CD4-positive, alpha-beta T cell (primary cell): ENCODE results near the gene ATG16L1. TPM values are rescaled to one million over a fixed set of nuclear protein-coding genes. Genes with fewer than 3 reads are reported as not detected.

Source experiments
- ATAC-seq: fragments of 200-7000 bp; cut with Tn5 transposase; one replicate; pipeline ENCODE4 v1.10.0; 2022; ENCODE audit warnings: mild to moderate bottlenecking; ENCODE audit not compliant: poor library complexity
- CTCF ChIA-PET: fragments of 350-600 bp; sonication (Branson Sonifier 250); formaldehyde crosslinking; loops from one replicate; lab custom pipeline; 2021; ENCODE audit warnings: antibody characterized with exemption, inconsistent platforms; lab: Charles Lee
- POLR2A ChIA-PET: fragments of 350-600 bp; sonication (Branson Sonifier 250); formaldehyde crosslinking; loops from one replicate; lab custom pipeline; 2021; ENCODE audit warnings: antibody characterized with exemption, inconsistent platforms; lab: Charles Lee
- DNase-seq, 14 experiments: peaks; one replicate each; pipeline ENCODE4 v3.0.0-alpha.2; 2013 to 2020; ENCODE audit warnings: mixed read lengths in 2 of 14
- H3K27ac ChIP-seq, 2 donors: one replicate each; pipeline versions ENCODE4 v1.5.1 to v1.7.0; 2013; ENCODE audit warnings: low read length in 2 of 2, low read depth in 1 of 2, mild to moderate bottlenecking in 1 of 2
- H3K27me3 ChIP-seq, 2 experiments: 1 replicate in 1 of 2; 2 replicates in 1 of 2; pipeline versions ENCODE4 v1.6.1 to v1.7.0; 2013; ENCODE audit warnings: low read length in 2 of 2, control low read depth in 1 of 2, mild to moderate bottlenecking in 1 of 2, moderate library complexity in 1 of 2; ENCODE audit not compliant: insufficient read depth in 2 of 2, control insufficient read depth in 1 of 2
- H3K36me3 ChIP-seq: one replicate; pipeline ENCODE4 v1.6.1; 2013; ENCODE audit warnings: low read length, control low read depth; ENCODE audit not compliant: insufficient read depth
- H3K4me1 ChIP-seq: one replicate; pipeline ENCODE4 v1.6.1; 2013; ENCODE audit warnings: low read length, control low read depth; ENCODE audit not compliant: insufficient read depth
- H3K4me3 ChIP-seq: one replicate; pipeline ENCODE4 v1.5.1; 2013; ENCODE audit warnings: mild to moderate bottlenecking, low read length, moderate library complexity
- H3K9me3 ChIP-seq, 2 experiments: 1 replicate in 1 of 2; 2 replicates in 1 of 2; pipeline versions ENCODE4 v1.6.1 to v1.7.0; 2013; ENCODE audit warnings: low read length in 2 of 2, mild to moderate bottlenecking in 2 of 2, control low read depth in 1 of 2, moderate library complexity in 1 of 2; ENCODE audit not compliant: control insufficient read depth in 1 of 2, insufficient read depth in 1 of 2
- H3K27ac Mint-ChIP-seq: one replicate; pipeline ENCODE4 v1.8.0; 2020; ENCODE audit warnings: mixed read lengths
- H3K27me3 Mint-ChIP-seq: one replicate; pipeline ENCODE4 v1.8.0; 2021; ENCODE audit warnings: mixed read lengths
- H3K36me3 Mint-ChIP-seq: one replicate; pipeline ENCODE4 v1.8.0; 2021; ENCODE audit warnings: low read depth, mixed read lengths
- H3K4me1 Mint-ChIP-seq: one replicate; pipeline ENCODE4 v1.8.0; 2021; ENCODE audit warnings: low read depth, mixed read lengths
- H3K4me3 Mint-ChIP-seq: one replicate; pipeline ENCODE4 v1.8.0; 2020; ENCODE audit warnings: mild to moderate bottlenecking, mixed read lengths
- H3K9me3 Mint-ChIP-seq: one replicate; pipeline ENCODE4 v1.8.0; 2020; ENCODE audit warnings: mixed read lengths
- CTCF ChIP-seq: fragments of 200-600 bp; IDR thresholded peaks from one replicate; pipeline ENCODE4 v1.8.0; 2022; ENCODE audit warnings: antibody characterized with exemption, mild to moderate bottlenecking
- intact Hi-C, 2 experiments: fragments of 100-400 bp; cut with DNase I in 1 of 2; cut with micrococcal nuclease in 1 of 2; formaldehyde crosslinking; loops; one replicate each; pipeline versions ENCODE4 v1.15.1 to v1.9.0; 2023 to 2025; cut with DNase I, micrococcal nuclease
- total RNA-seq, 174 experiments: library from RNA in 2 of 174; stranded (reverse) in 2 of 174; gene quantifications; one replicate each; pipeline ENCODE4 v1.2.3 and lab custom pipeline; 2021 to 2026

Gene ATG16L1
- total RNA-seq, 2 experiments from 2014 or later, result 134 to 135 TPM

GRCh38 chr2:233336541-233336940 is 85.1 kb downstream of the ATG16L1 start:
- no peaks in the 10 kb centered on the region for H3K27me3 Mint-ChIP-seq
- CTCF ChIA-PET, result interaction anchor here (0.7 kb wide), 1 partner anchor 30 kb away, joined by 4 read pairs; no protein-coding TSS in a partner anchor
- ATAC-seq, result no peak
- no peak overlapping the region for H3K27ac Mint-ChIP-seq
- Histone ChIP-seq H3K9me3 (no peaks in the 10 kb centered on the region), H3K4me3 (no peak overlapping the region), H3K27ac (no peak overlapping the region), H3K27me3 (no peaks in the 10 kb centered on the region), H3K4me1 (peaks cover 42% of the 10 kb centered on the region), H3K36me3 (no peaks in the 10 kb centered on the region)
- TF ChIP-seq CTCF, result no peak
- no peak for DNase-seq
- H3K4me1 Mint-ChIP-seq, result peaks cover 42% of the 10 kb centered on the region
- peaks cover 2% of the 10 kb centered on the region for H3K9me3 Mint-ChIP-seq
- no peaks in the 10 kb centered on the region for H3K36me3 Mint-ChIP-seq
- H3K4me3 Mint-ChIP-seq, result no peak overlapping the region
- POLR2A ChIA-PET, result no interaction called here
- intact Hi-C loops, result no loop called here

GRCh38 chr2:233338046-233338445 is 86.6 kb downstream of the ATG16L1 start:
- Histone ChIP-seq H3K4me3 (no peak overlapping the region), H3K27ac (no peak overlapping the region), H3K4me1 (peaks cover 27% of the 10 kb centered on the region), H3K36me3 (no peaks in the 10 kb centered on the region), H3K9me3 (no peaks in the 10 kb centered on the region), H3K27me3 (no peaks in the 10 kb centered on the region)
- H3K36me3 Mint-ChIP-seq, result no peaks in the 10 kb centered on the region
- ATAC-seq (no peak), DNase-seq (no peak)
- no peak for TF ChIP-seq CTCF
- H3K4me3 Mint-ChIP-seq, result no peak overlapping the region
- intact Hi-C loops, result no loop called here
- peaks cover 32% of the 10 kb centered on the region for H3K4me1 Mint-ChIP-seq
- no peaks in the 10 kb centered on the region for H3K9me3 Mint-ChIP-seq
- ChIA-PET CTCF (no interaction called here), POLR2A (no interaction called here)
- no peaks in the 10 kb centered on the region for H3K27me3 Mint-ChIP-seq
- no peak overlapping the region for H3K27ac Mint-ChIP-seq

- Histone ChIP-seq H3K4me3 (no peak overlapping the region), H3K4me1 (peaks cover 19% of the 10 kb centered on the region)
Observed at GRCh38 chr2:233338812-233339368, 87.4 kb downstream of the ATG16L1 start.

More at GRCh38 chr2:233338812-233339368, 87.4 kb downstream of the ATG16L1 start:
- H3K9me3 Mint-ChIP-seq, result no peaks in the 10 kb centered on the region
- ChIA-PET POLR2A (no interaction called here), CTCF (no interaction called here)
- intact Hi-C loops, result no loop called here
- H3K36me3 Mint-ChIP-seq, result no peaks in the 10 kb centered on the region
- no peak for DNase-seq
- no peak for TF ChIP-seq CTCF
- peaks cover 23% of the 10 kb centered on the region for H3K4me1 Mint-ChIP-seq
- Histone ChIP-seq H3K27ac (no peak overlapping the region), H3K9me3 (no peaks in the 10 kb centered on the region), H3K36me3 (no peaks in the 10 kb centered on the region), H3K27me3 (no peaks in the 10 kb centered on the region)
- H3K27me3 Mint-ChIP-seq, result no peaks in the 10 kb centered on the region
- ATAC-seq, result no peak
- no peak overlapping the region for H3K4me3 Mint-ChIP-seq
- no peak overlapping the region for H3K27ac Mint-ChIP-seq
